SIG-M5 treated with dmso at 0.1 percent for 504 hours (cell line): Measurements from ENCODE around the gene MYT1.

Experiments
- DNase-seq: peaks from one replicate; lab custom pipeline; 2025; ENCODE audit not compliant: unreplicated experiment; lab: John Stamatoyannopoulos, UW

Gene MYT1

DNA sequence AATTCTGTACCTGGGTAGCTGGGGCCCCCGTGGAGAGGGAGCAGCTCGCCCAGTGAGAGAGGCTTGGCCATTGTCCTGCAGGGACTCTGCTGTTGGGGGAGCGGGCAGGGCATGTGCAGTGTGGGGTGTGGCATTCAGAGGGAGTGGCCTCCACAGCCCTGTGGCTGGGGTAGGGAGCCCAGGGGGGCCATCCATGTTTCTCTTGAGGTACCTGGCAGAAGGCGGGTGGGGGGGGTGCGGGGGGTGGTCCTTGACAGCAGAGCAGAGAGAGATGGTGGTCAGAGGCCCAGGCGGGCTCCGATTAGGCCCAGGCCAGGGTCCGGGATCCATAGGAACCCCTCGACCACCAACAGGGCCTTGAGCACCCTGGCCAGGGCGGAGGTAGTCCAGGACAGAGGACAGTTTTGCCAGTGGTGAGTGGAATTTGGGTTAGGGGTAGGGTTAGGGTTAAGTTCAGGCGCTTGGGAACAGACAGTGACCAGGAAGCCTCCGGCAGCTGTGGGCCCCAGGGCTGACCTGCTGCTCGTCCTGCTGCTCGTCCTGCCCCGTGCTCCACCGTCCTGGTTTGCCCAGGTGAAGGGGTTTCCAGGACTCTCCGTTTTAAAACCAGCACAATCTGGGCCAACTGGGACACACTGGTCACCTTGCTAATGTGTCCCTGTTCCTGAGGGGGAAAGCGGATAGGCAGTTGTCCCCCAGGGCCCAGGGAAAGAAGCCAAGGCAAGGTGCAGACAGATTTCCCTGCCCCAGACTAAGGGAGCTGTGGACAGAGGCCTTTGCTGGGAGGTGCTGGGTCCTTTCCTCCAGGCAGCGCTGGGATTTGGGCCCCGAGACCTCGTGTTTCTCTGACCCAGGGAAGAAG lies 24.8 kb upstream of the MYT1 start:
- no peak for DNase-seq

DNA sequence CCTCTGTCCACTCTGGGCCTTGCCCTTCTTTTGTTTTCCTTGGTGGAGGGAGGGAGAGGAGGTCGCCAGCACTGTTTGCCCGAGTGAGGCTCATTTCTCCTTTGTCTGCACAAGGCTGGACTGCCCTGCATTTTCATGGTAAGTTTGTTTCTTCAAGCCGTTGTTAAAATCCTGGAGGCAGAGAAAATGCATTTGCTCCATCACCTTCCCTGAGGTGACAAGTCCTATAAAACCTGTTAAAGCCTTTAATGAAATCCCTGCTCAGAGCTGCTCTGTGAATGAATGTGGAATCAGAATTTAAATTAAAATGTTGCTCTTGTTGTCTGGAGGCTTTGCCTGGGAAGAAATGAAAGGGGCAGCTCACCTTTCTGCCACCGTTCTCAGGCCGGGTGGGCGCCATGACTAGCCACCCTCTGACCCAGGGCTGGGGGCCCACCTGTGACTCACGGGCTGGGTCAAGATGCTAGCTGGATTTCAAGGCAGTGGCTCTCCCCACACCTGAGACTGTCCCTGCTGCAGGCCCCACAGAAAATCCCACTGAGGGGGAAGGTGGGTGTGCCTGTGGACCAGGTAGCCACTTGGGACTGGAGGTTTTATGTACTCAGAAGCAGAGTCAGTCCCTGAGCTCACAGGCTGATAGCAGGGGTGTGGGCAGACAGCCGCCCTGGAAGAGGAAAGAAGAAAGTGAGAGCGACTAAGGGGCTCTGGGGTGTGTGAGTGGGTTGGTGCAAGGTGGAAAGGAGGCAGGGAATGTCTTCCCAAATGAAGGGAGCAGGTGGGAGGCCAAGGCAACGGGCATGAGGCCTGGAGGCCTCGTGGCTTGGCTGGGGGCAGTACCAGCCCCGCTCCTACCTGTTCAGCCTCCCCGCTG lies 24.0 kb upstream of the MYT1 start:
- DNase-seq = no peak

DNA sequence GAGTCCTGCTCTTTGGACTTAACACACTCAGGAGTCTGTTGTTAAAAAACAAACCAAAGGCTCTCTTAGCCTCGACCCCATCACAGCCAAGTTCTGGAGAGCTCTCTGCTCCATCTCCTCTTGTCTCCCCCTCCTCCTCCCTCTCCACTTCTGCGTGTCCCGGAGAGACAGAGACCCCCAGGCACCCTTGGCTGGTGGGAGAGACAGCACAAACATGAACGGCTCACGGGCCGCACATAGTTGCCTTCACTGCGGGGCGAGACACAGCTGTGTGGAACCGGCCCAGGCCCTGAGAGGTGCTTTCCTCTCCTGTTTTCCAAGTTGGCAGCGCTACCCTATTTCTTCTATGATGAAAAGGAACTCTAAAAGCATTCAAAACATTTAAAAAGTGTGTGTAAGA lies 23.3 kb upstream of the MYT1 start:
- no peak for DNase-seq

DNA sequence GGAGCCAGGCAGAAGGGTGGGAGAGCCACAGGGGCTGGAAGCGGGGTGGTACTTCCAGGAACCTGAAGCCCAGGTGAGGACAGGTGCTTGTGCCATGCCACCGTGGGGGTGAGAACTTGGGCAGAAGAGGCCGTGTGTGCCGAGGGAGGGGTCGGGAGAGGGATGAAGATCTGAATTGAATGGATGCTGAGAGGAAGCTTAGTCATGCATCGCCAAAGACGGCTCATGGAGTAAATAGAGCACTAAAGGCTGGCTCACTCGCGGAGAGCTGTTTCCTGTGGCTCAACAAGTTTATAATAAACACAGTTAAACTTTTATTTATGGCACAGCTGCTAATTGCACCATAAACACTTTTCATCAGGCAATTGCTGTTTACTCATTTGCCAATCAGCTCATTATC lies 21.7 kb upstream of the MYT1 start:
- no peak for DNase-seq

DNA sequence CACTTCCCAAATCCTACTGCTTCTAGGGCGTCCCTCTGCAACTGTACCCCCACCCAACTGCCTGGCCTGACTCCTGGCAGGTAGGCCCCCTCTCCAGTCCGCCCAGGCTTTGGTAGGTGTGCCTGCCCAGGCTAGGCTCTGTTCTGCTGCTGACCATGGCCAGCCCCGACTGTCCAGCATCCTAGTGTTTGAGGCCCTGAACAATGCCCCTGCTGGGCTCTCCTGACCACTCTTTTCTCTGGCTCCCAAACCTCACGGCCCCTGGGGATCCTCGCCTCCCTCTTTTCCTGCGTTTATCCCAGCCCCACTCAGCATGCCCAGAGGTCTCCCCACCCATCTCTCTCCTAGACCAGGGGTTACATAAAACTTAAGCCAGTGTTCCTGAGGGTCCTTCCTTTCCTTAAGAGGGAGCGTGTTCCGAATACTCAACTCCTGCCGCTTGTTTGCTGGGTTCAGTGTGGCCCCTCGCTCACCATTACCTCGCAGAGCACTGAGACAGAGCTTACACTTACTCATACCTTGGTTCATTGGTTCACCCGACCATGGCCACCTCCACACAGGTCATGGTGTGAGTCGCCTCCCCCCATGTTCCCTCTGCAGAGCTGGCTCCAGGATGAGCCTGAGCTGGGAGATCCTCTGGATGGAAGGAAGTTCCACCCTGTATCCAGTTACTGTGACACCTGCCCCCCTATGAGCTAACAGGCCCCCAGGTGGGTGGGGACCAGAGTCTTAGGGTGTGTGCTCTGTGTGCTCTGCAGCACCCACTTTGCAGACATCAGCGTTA lies 21.0 kb upstream of the MYT1 start:
- DNase-seq = no peak

DNA sequence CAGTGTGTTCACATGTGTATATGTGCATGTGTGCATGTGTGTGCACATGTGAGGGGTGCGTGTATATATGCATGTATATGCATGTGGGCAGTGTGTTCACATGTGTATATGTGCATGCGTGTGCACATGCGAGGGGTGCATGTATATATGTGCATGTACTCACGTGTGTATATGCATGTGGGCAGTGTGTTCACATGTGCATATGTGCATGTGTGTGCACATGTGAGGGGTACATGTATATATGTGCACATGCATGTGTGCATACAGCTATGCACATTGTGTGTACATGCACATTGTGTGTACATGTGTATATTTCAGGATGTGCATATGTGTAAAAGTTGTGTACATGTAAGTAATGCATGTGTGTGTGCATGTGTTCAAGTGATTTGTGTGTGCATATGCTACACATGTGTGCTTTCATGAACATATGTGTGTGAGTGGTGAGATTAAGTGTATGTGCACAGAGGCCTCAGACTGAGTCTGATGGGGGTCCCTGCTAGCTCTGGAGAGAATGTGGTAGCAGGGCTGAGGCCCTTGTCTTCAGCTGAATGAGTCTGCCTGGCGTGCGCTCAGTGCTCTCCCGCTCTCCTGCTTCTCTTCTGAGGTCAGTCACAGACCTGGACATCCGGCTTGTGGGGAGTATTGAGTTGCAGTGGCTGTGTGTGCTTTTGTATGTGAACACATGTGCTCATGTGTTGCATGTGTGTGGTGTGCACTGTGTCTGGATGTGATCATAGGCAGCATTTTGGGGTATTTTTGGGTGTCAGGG lies 19.9 kb upstream of the MYT1 start:
- no peak for DNase-seq

DNA sequence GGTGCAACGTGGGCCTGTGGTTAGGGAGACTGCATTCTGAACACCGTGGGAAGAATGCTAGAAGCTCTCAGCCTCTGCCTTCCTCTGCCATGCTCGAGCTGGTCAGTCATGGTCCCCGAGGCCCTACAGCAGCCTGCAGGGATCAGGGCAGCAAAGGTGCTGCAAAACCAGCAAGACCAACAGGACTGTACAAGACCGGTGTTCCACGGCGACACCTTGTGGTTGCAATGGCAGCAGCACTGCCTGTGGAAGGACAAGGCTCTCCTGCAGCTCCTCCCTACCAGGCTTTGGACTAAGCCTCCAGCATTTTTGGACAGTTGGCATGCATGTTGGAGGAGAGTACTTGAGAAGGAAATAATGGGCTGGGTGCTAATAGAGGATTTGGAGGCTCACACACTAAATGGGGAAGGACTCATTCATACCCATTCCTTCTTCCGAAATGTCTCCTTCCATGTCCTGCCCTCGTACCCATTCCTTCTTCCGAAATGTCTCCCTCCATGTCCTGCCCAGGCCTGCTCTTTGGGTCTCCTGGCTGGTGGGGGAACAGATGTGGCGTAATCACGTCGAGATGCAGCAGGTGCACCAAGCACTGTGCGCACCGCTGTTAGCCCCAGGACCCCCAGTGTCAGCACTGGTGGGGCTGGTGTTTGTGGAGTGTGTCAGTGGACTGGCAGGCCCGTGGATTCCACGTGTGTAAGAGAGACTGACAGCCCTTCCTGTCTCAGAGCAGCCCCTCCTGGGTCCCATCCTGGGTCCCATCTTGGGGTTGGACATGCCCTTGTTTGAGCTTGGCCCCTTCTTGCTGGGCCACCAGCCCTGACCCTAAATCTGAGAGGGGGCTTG lies 18.6 kb upstream of the MYT1 start:
- no peak for DNase-seq

DNA sequence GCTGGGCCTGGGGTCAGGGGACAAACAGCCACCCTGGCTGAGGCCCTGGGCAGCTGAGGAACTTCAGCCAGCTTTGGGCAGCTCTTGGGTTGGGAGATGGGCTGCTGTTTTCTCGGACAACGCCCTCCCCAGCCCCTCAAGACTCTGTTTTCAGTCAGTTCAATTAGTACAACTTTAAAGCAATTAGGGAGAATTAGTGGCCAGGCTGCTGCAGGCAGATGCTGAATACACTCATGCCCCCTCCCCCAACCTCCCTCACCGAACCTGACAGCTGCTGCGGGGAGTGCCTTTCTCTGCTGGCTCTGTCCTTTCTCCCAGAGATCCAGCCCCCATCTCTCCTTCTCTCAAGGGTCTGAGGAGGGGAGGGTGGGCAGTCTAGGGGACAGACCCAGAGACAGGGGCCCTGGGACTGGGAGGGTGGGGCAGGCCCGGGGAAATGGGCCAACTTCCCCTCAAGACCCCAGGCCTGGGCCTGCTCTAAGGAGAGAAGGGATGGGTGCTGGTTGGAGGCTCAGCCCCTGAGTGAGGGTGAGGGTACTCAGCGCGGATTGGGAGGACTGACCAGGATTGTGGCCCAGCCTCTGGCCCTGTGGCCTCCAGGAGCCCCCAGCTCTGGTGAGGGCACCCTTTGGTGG lies 17.8 kb upstream of the MYT1 start:
- DNase-seq = no peak

DNA sequence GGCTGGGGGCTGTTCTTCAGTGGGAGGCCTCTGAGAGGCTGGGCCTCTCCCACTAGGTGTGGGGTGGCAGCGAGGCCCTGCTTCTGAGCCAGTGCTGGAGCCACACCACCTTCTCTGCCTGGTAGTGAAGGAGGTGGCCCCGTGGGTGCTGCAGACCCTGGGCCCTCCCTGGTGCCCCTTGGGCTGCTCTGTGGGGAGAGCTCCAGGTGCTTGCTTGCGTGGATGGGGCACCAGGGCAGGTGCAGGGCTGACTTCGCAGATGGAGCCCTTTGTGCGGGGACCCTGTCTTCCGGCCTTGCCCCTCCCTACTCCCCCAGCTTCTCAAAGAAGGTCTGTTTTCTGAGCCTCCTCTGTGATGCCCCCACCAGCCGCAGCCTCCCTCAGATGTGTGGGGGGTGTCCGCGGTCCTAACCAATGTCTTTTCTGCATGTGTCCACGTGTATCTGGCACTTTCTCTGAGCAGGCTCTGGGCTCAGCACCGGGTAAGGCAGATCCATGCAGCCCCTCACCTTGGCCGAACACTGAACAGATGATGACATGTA lies 17.2 kb upstream of the MYT1 start:
- no peak for DNase-seq

DNA sequence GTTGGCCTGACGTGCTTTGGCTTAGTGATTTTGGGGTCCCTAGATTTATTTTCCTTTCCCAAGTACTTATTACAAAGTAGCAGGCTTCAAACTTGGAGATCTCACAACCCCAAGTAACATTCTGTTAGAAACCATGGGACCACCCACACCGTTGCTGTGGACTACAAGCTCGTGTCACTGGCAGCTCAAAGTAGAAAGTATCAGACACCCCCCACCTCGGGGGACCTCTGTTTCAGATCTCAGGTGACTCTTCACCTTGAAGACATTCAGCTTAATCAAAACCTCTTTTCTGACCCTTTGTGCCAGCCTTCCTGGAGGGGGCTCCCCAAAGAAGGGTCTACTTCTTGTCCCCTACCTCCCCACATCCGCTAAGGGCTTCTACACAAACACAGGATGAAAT lies 15.7 kb upstream of the MYT1 start:
- DNase-seq = no peak

- no peak for DNase-seq
Measured at GRCh38 chr20:64149141-64149540, 15.1 kb upstream of the MYT1 start.

DNA sequence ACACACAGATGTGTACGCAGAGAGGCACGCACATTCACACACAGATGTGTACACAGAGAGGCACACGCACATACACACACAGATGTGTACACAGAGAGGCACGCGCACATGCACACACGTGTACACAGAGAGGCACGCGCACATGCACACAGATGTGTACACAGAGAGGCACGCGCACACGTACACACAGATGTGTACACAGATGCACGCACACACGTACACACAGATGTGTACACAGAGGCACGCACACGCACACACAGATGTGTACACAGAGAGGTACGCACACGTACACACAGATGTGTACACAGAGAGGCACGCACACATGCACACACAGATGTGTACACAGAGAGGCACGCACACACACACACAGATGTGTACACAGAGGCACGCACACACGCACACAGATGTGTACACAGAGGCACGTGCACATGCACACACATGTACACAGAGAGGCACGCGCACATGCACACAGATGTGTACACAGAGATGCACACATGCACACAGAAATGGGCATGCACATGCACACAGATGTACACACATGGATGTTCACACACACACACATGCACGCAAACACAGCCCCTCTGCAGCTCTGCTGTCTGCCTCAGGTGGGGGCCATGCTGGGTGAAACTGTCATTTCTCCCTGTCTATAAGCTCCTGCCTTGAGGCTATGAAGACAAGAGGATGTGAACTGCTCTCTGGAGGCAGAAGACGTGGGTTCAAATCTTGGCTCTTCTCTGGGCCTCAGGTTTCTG lies 14.3 kb upstream of the MYT1 start:
- DNase-seq = no peak

- no peak for DNase-seq
Measured at GRCh38 chr20:64150756-64151632, 13.3 kb upstream of the MYT1 start.

DNA sequence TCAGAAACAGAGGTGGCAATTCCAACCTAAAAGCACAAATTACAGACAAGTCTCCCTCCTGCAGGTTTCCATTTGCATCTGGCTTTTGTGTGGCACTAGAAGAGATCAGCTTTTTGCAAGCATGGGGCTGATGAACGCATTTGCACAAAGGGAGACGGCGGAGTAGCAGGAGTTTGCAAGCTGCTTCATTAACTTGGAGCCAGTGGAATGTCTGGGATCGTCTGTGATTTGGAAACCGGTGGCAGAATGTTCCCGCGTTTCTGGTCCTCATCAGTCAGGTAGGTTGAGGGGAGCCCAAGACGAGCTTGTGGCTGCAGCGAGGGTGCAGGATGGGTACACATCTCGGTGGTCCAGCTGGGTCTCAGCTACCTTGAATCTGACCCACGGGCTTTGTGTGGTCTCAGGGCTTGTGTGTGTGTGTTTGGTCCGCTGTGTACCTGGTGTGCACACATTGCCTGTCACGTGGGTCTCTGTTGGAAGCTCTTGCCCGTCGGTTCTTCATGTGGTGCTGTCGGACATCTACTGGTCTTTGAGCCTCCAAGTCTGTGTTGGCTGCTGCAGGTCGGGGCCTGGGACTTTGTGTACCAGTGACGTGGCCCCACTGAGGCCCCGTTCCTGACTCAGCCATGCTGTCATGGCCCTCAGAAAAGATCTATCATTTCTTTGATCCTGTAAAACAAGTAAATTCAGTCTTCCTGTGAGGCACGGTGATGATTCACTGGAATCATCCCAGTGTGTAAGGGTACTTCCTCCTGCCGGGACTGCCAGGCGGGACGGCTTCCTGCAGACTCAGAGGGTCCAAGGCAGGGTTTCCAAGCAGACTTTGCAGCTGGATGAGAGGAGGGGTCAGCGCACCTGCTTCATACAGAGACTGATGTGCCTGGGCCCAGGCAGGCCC lies 12.4 kb upstream of the MYT1 start:
- no peak for DNase-seq

GRCh38 chr20:64152906-64153305 lies 11.3 kb upstream of the MYT1 start:
- DNase-seq = no peak

- DNase-seq = no peak
Measured at GRCh38 chr20:64153410-64153809, 10.8 kb upstream of the MYT1 start.
